T-cell (primary cell): Measurements from ENCODE around the gene OSBPL3. TPM values are rescaled to one million over a fixed set of nuclear protein-coding genes. Genes with fewer than 3 reads are reported as not detected.

Experiments used
- ATAC-seq, 4 experiments: fragments of 200-7000 bp in 3 of 4; fragments of 150-1000 bp in 1 of 4; cut with Tn5 transposase; replicated peaks in 1 of 4; 1 replicate in 3 of 4; 2 replicates in 1 of 4; pipeline ENCODE4 v1.10.0; 2021; ENCODE audit warnings: moderate library complexity in 3 of 4, mild to moderate bottlenecking in 2 of 4, moderate number of reproducible peaks in 1 of 4
- CTCF ChIA-PET, 2 donors: fragments of 300-600 bp; sonication (Branson Sonifier 250); formaldehyde crosslinking; loops; one replicate each; lab custom pipeline; 2022; ENCODE audit warnings: antibody characterized with exemption in 2 of 2; lab: Charles Lee
- POLR2A ChIA-PET, 2 donors: fragments of 300-600 bp; sonication (Branson Sonifier 250); formaldehyde crosslinking; loops; one replicate each; lab custom pipeline; 2022; ENCODE audit warnings: antibody characterized with exemption in 2 of 2; lab: Charles Lee
- DNase-seq, 35 experiments: peaks; one replicate each; pipeline versions ENCODE4 v3.0.0 to v3.0.0-alpha.2; 2013 to 2023
- H3K27ac ChIP-seq: one replicate; pipeline ENCODE4 v1.5.1; 2013; ENCODE audit warnings: low read length
- H3K27me3 ChIP-seq, 2 experiments: replicated peaks in 1 of 2; 1 replicate in 1 of 2; 2 replicates in 1 of 2; pipeline versions ENCODE4 v1.6.1 to v1.7.0; 2013; ENCODE audit warnings: low read length in 1 of 2, mixed read lengths in 1 of 2; ENCODE audit not compliant: control insufficient read depth in 2 of 2, insufficient read depth in 2 of 2; ENCODE audit errors: extremely low read depth in 1 of 2
- H3K36me3 ChIP-seq, 2 donors: 1 replicate in 1 of 2; 2 replicates in 1 of 2; pipeline versions ENCODE4 v1.6.1 to v1.7.0; 2013; ENCODE audit warnings: low read length in 1 of 2; ENCODE audit not compliant: control insufficient read depth in 2 of 2, insufficient read depth in 1 of 2; ENCODE audit errors: extremely low read depth in 1 of 2
- H3K4me1 ChIP-seq, 2 experiments: 1 replicate in 1 of 2; 2 replicates in 1 of 2; pipeline versions ENCODE4 v1.6.1 to v1.7.0; 2013; ENCODE audit warnings: low read length in 2 of 2, mixed read lengths in 1 of 2; ENCODE audit not compliant: insufficient read depth in 2 of 2, control insufficient read depth in 1 of 2; ENCODE audit errors: extremely low read depth in 1 of 2
- H3K4me3 ChIP-seq, 2 donors: 1 replicate in 1 of 2; 2 replicates in 1 of 2; pipeline versions ENCODE4 v1.5.1 to v1.7.0; 2013; ENCODE audit warnings: mild to moderate bottlenecking in 2 of 2, low read length in 1 of 2, moderate library complexity in 1 of 2; ENCODE audit not compliant: control insufficient read depth in 1 of 2; ENCODE audit errors: extremely low read depth in 1 of 2
- H3K9me3 ChIP-seq: 2 replicates; pipeline ENCODE4 v1.7.0; 2013
- H3K27ac Mint-ChIP-seq, 2 donors: one replicate each; pipeline ENCODE4 v1.8.0; 2020 to 2021; ENCODE audit warnings: mild to moderate bottlenecking in 2 of 2, mixed read lengths in 2 of 2
- H3K27me3 Mint-ChIP-seq, 2 donors: one replicate each; pipeline ENCODE4 v1.8.0; 2021 to 2022; ENCODE audit warnings: mixed read lengths in 2 of 2
- H3K36me3 Mint-ChIP-seq: one replicate; pipeline ENCODE4 v1.8.0; 2021; ENCODE audit warnings: mixed read lengths
- H3K4me1 Mint-ChIP-seq, 3 donors: one replicate each; pipeline ENCODE4 v1.8.0; 2020 to 2022; ENCODE audit warnings: mixed read lengths in 3 of 3, mild to moderate bottlenecking in 1 of 3
- H3K4me3 Mint-ChIP-seq, 3 donors: one replicate each; pipeline ENCODE4 v1.8.0; 2020 to 2022; ENCODE audit warnings: mild to moderate bottlenecking in 3 of 3, mixed read lengths in 3 of 3, moderate library complexity in 3 of 3
- H3K9me3 Mint-ChIP-seq, 3 donors: one replicate each; pipeline ENCODE4 v1.8.0; 2020 to 2022; ENCODE audit warnings: mixed read lengths in 3 of 3
- WGBS: methylation state at CpG from one replicate; pipeline ENCODE4 v1.1.5; 2013; ENCODE audit warnings: missing lambda C conversion rate; ENCODE audit not compliant: insufficient coverage; 5-methylcytosine and 5-hydroxymethylcytosine counted together
- total RNA-seq, 35 experiments: library from RNA in 6 of 35; stranded (reverse) in 6 of 35; fragments of 120-200 nt in 1 of 35; gene quantifications; one replicate each; pipeline versions ENCODE4 v1.2.1 to v1.2.4 and lab custom pipeline; 2013 to 2026

The OSBPL3 gene
- total RNA-seq, 5 donors from 2014 or later (not counting 1 experiment from before 2014, with no cell fraction given), result 30.2 to 62.7 (median 54.7) TPM

- ChIA-PET CTCF (interaction anchor here (0.6 to 2.0 kb wide), 2 partner anchors 20 kb away, joined by 4 to 8 read pairs; no protein-coding TSS in a partner anchor), POLR2A (interaction anchor here (0.5 to 0.7 kb wide), 2 partner anchors 285 to 1862 kb away, joined by 3 read pairs; no protein-coding TSS in a partner anchor)
- Mint-ChIP-seq H3K36me3 (peaks cover 32% of the 10 kb centered on the region), H3K27me3 (no peaks in the 10 kb centered on the region), H3K4me3 (no peak overlapping the region), H3K27ac (no peak overlapping the region), H3K9me3 (no peaks in the 10 kb centered on the region), H3K4me1 (peaks cover 21 to 40% (median 23%) of the 10 kb centered on the region in 3 donors)
- Histone ChIP-seq H3K4me1 (peaks cover 3 to 11% of the 10 kb centered on the region in 2 experiments), H3K36me3 (peaks cover 10 to 21% of the 10 kb centered on the region in 2 donors), H3K27me3 (no peaks in the 10 kb centered on the region), H3K27ac (no peak overlapping the region), H3K4me3 (no peak overlapping the region), H3K9me3 (no peaks in the 10 kb centered on the region)
- ATAC-seq (no peak), DNase-seq (no peak)
Measured at GRCh38 chr7:24840563-24840962, 139.4 kb downstream of the OSBPL3 start.

DNA sequence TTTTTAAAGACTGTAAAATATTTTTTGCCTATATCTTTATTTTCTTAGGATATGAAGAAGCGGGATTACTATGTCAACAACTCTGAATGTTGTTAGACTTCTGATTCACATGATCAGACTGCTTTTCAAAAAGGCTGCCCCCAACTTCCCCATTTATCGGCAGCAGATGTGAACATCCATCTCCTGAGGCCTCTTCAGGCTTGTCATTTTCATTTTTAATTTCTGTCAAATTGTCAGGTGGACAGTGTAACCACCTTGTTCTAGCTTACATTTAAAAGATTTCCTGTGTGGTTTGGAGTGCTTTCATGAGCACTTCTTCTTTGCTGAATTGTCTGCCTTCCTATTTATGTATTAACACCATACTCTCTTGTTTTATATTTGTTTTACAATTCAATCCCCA, 143.9 kb downstream of the OSBPL3 start:
- no peaks in the 10 kb centered on the region for H3K9me3 ChIP-seq
- H3K4me3 ChIP-seq, result no peak overlapping the region
- H3K36me3 Mint-ChIP-seq, result peaks cover 35% of the 10 kb centered on the region
- ATAC-seq (peak in 3 of 4 experiments; percentile 53 to 64 (median 57)), DNase-seq (peak in 1 of 35 experiments; percentile 16)
- peaks cover 10 to 36% of the 10 kb centered on the region in 2 donors for H3K36me3 ChIP-seq
- H3K4me3 Mint-ChIP-seq, result peak overlapping the region in 1 of 3 donors; percentile 3
- peaks cover 21 to 42% (median 26%) of the 10 kb centered on the region in 3 donors for H3K4me1 Mint-ChIP-seq
- ChIA-PET CTCF (interaction anchor here in 1 of 2 donors (1.2 kb wide), 1 partner anchor 14 kb away, joined by 8 read pairs; no protein-coding TSS in a partner anchor), POLR2A (no interaction called here)
- no peaks in the 10 kb centered on the region for H3K27me3 ChIP-seq
- H3K9me3 Mint-ChIP-seq, result no peaks in the 10 kb centered on the region
- H3K4me1 ChIP-seq, result peaks cover 3 to 11% of the 10 kb centered on the region in 2 experiments
- H3K27me3 Mint-ChIP-seq, result no peaks in the 10 kb centered on the region
- H3K27ac ChIP-seq, result peak overlapping the region; percentile 39
- peak overlapping the region; percentile 29 to 57 for H3K27ac Mint-ChIP-seq
- WGBS, result no CpG with 5 or more reads among the region's 2 CpGs

DNA sequence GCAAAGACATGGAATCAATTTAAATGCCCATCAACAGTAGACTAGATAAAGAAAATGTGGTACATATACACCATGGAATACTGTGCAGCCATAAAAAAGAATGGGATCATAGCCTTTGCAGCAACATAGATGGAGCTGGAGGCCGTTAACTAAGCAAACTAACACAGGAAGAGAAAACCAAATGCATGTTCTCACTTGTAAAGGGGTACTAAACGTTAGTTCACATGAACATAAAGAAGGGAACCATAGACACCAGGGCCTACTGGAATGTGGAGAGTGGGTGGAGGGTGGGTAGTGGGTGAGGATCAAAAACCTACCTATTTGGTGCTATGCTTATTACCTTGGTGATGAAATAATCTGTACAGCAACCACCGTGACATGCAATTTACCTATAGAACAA, 144.3 kb downstream of the OSBPL3 start:
- H3K4me3 Mint-ChIP-seq, result no peak overlapping the region
- peak overlapping the region in 1 of 2 donors; percentile 39 for H3K27ac Mint-ChIP-seq
- H3K4me3 ChIP-seq, result no peak overlapping the region
- ChIA-PET CTCF (interaction anchor here in 1 of 2 donors (1.2 to 1.3 kb wide), 2 partner anchors 14 to 42 kb away, joined by 5 to 8 read pairs; no protein-coding TSS in a partner anchor), POLR2A (no interaction called here)
- no peak for DNase-seq
- no peaks in the 10 kb centered on the region for H3K9me3 Mint-ChIP-seq
- peaks cover 38% of the 10 kb centered on the region for H3K36me3 Mint-ChIP-seq
- no peak for ATAC-seq
- H3K27me3 ChIP-seq, result no peaks in the 10 kb centered on the region
- no CpG with 5 or more reads among the region's 3 CpGs for WGBS
- peaks cover 3 to 11% of the 10 kb centered on the region in 2 experiments for H3K4me1 ChIP-seq
- H3K9me3 ChIP-seq, result no peaks in the 10 kb centered on the region
- H3K27me3 Mint-ChIP-seq, result no peaks in the 10 kb centered on the region
- H3K27ac ChIP-seq, result peak overlapping the region; percentile 9
- peaks cover 10 to 41% of the 10 kb centered on the region in 2 donors for H3K36me3 ChIP-seq
- H3K4me1 Mint-ChIP-seq, result peaks cover 21 to 44% (median 28%) of the 10 kb centered on the region in 3 donors

DNA sequence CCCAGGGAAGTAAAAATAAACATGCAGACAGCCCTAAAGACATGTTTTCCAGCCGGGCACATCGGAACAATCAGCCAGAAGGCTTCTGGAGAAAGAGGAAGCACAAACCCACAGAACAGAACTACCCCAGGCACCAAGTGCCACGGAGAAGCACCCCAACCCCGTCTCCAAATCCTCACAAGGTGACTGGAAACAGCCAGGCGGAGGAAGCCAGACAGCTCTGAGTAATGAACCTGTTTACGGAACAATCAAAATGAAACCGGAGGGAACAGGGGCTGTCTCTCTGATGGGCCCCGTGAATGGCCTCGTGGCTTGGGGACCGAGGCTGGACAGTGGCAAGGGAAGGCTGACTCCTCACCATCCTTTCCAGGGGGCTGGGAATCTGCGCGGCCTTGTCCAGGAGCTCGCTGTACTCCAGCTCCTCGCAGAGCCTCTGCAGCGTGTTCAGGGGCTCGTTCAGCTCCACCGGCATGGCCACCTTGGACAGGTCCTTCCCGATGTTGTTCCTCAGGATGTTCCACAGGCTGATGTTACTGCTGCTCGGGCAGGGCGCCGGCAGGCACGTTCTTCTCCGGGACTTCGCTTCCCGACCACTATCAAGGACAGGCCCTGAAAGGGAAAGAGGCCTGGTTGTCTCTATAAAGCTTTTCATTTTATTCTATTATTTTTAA, 145.7 kb downstream of the OSBPL3 start:
- H3K4me1 Mint-ChIP-seq, result peaks cover 23 to 48% (median 29%) of the 10 kb centered on the region in 3 donors
- H3K9me3 ChIP-seq, result no peaks in the 10 kb centered on the region
- ChIA-PET POLR2A (interaction anchor here in 1 of 2 donors (0.5 kb wide), 1 partner anchor 9 kb away, joined by 3 read pairs; no protein-coding TSS in a partner anchor), CTCF (interaction anchor here in 1 of 2 donors (0.6 to 2.8 kb wide), 4 partner anchors 13 to 258 kb away, joined by 3 to 9 read pairs (median 7); no protein-coding TSS in a partner anchor)
- DNase-seq (peak in 1 of 35 experiments; percentile 23), ATAC-seq (no peak)
- H3K27ac Mint-ChIP-seq, result no peak overlapping the region
- H3K9me3 Mint-ChIP-seq, result no peaks in the 10 kb centered on the region
- H3K36me3 ChIP-seq, result peaks cover 10 to 45% of the 10 kb centered on the region in 2 donors
- H3K27ac ChIP-seq, result no peak overlapping the region
- H3K36me3 Mint-ChIP-seq, result peaks cover 39% of the 10 kb centered on the region
- H3K4me1 ChIP-seq, result peaks cover 3 to 11% of the 10 kb centered on the region in 2 experiments
- H3K27me3 ChIP-seq, result no peaks in the 10 kb centered on the region
- no peak overlapping the region for H3K4me3 ChIP-seq
- H3K4me3 Mint-ChIP-seq, result no peak overlapping the region
- 87% methylated on average over 23 of the region's 25 CpGs for WGBS
- no peaks in the 10 kb centered on the region for H3K27me3 Mint-ChIP-seq

GRCh38 chr7:24833549-24833948, 146.4 kb downstream of the OSBPL3 start:
- POLR2A ChIA-PET, result no interaction called here
- Mint-ChIP-seq H3K4me3 (no peak overlapping the region), H3K4me1 (peaks cover 23 to 49% (median 26%) of the 10 kb centered on the region in 3 donors), H3K27ac (peak overlapping the region in 1 of 2 donors; percentile 49), H3K36me3 (peaks cover 37% of the 10 kb centered on the region), H3K9me3 (no peaks in the 10 kb centered on the region), H3K27me3 (no peaks in the 10 kb centered on the region)
- Histone ChIP-seq H3K4me3 (no peak overlapping the region), H3K9me3 (no peaks in the 10 kb centered on the region), H3K27ac (no peak overlapping the region), H3K4me1 (peaks cover 3 to 11% of the 10 kb centered on the region in 2 experiments), H3K36me3 (peaks cover 4 to 38% of the 10 kb centered on the region in 2 donors), H3K27me3 (no peaks in the 10 kb centered on the region)
- DNase-seq, result no peak
- CTCF ChIA-PET, result interaction anchor here (0.6 to 2.8 kb wide), 3 partner anchors 13 to 236 kb away, joined by 5 to 9 read pairs (median 9); no protein-coding TSS in a partner anchor
- ATAC-seq, result no peak
- 93% methylated on average over 2 of the region's 5 CpGs for WGBS

- CTCF ChIA-PET, result interaction anchor here (0.6 to 1.6 kb wide), 3 partner anchors 19 to 1231 kb away, joined by 3 to 5 read pairs (median 3); no protein-coding TSS in a partner anchor
- WGBS, result 60% methylated on average over 2 of the region's 4 CpGs
- H3K9me3 Mint-ChIP-seq, result no peaks in the 10 kb centered on the region
- no peaks in the 10 kb centered on the region for H3K27me3 Mint-ChIP-seq
- peaks cover 28 to 51% (median 33%) of the 10 kb centered on the region in 3 donors for H3K4me1 Mint-ChIP-seq
- peaks cover 0 to 36% of the 10 kb centered on the region in 2 donors for H3K36me3 ChIP-seq
- no peak overlapping the region for H3K27ac Mint-ChIP-seq
- no peak for ATAC-seq
- H3K27ac ChIP-seq, result no peak overlapping the region
- no peaks in the 10 kb centered on the region for H3K9me3 ChIP-seq
- H3K36me3 Mint-ChIP-seq, result peaks cover 33% of the 10 kb centered on the region
- no peak for DNase-seq
- peaks cover under 1 to 19% of the 10 kb centered on the region in 2 experiments for H3K4me1 ChIP-seq
- no peaks in the 10 kb centered on the region for H3K27me3 ChIP-seq
- POLR2A ChIA-PET, result interaction anchor here in 1 of 2 donors (0.6 kb wide), 1 partner anchor 1367 kb away, joined by 3 read pairs; no protein-coding TSS in a partner anchor
- H3K4me3 ChIP-seq, result no peak overlapping the region
- no peak overlapping the region for H3K4me3 Mint-ChIP-seq
Measured at GRCh38 chr7:24831240-24831639, 148.7 kb downstream of the OSBPL3 start.
